ENCODE measurements around the gene TTC28. TPM values are rescaled to one million over a fixed set of nuclear protein-coding genes. Genes with fewer than 3 reads are reported as not detected.
"Not testable (repeated sequence)": the region's sequence is repeated elsewhere in the genome, so short reads cannot be mapped to it uniquely, and the experiment has no call there.

Gene TTC28
- total RNA-seq, 3 donors from 2014 or later: 9.6 to 32.3 (median 13.2) TPM

- Histone ChIP-seq H3K4me3 (no peak overlapping the region), H3K36me3 (ENCODE audit: low read depth) (no peaks in the 10 kb centered on the region), H3K4me1 (ENCODE audit: low read depth) (no peaks in the 10 kb centered on the region), H3K9me3 (no peaks in the 10 kb centered on the region)
- ATAC-seq (no peak), DNase-seq (no peak)
- no peak for TF ChIP-seq CTCF (IDR thresholded peaks at IDR 0.05)
- intact Hi-C loops (cut with DNase I, micrococcal nuclease): no loop called here
Measured at GRCh38 chr22:28477556-28477955, 202.1 kb downstream of the TTC28 start.

DNA sequence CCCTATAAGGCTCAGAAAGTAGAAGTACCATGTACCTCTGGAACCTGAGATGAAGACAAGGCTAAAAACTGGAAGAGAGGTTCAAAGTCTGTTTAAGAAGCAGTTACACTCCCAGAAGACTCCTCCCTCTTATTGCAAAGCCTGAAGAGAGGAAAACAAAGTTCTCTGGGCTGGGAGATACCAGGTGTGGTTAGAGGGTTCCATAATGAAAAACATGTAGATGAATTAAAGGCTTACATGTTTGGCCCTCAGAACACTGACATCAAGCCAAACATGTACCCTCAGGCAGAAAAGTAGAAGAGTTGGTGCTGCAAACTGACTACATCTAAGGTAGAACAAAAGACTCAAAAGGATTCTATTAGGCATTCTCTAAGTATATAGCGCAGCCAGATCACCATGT is 205.3 kb downstream of the TTC28 start:
- intact Hi-C loops (cut with DNase I, micrococcal nuclease): no loop called here
- TF ChIP-seq CTCF (IDR thresholded peaks at IDR 0.05): no peak
- Histone ChIP-seq H3K4me3 (no peak overlapping the region), H3K4me1 (ENCODE audit: low read depth) (no peaks in the 10 kb centered on the region), H3K36me3 (ENCODE audit: low read depth) (no peaks in the 10 kb centered on the region), H3K9me3 (no peaks in the 10 kb centered on the region)
- no peak for DNase-seq
- ATAC-seq: peak; percentile 31

GRCh38 chr22:28473258-28473657 is 206.4 kb downstream of the TTC28 start:
- no peak for DNase-seq
- H3K4me3 ChIP-seq: no peak overlapping the region
- intact Hi-C loops (cut with DNase I, micrococcal nuclease): no loop called here
- no peaks in the 10 kb centered on the region for H3K9me3 ChIP-seq
- no peak for TF ChIP-seq CTCF (IDR thresholded peaks at IDR 0.05)
- ATAC-seq: no peak
- H3K4me1 ChIP-seq (ENCODE audit: low read depth): no peaks in the 10 kb centered on the region
- H3K36me3 ChIP-seq (ENCODE audit: low read depth): no peaks in the 10 kb centered on the region

- DNase-seq; intact Hi-C loops (cut with DNase I, micrococcal nuclease); ATAC-seq: not testable (repeated sequence)
Measured at GRCh38 chr22:28467055-28467454, 212.6 kb downstream of the TTC28 start.

GRCh38 chr22:28466399-28466798 is 213.2 kb downstream of the TTC28 start:
- no peak for ATAC-seq
- no peaks in the 10 kb centered on the region for H3K9me3 ChIP-seq
- intact Hi-C loops (cut with DNase I, micrococcal nuclease): no loop called here
- no peaks in the 10 kb centered on the region for H3K36me3 ChIP-seq (ENCODE audit: low read depth)
- DNase-seq: no peak
- H3K4me3 ChIP-seq: no peak overlapping the region
- H3K4me1 ChIP-seq (ENCODE audit: low read depth): no peaks in the 10 kb centered on the region
- TF ChIP-seq CTCF (IDR thresholded peaks at IDR 0.05): no peak

More at GRCh38 chr22:28467055-28467454, 212.6 kb downstream of the TTC28 start:
- H3K36me3 ChIP-seq (ENCODE audit: low read depth); H3K4me1 ChIP-seq (ENCODE audit: low read depth); H3K9me3 ChIP-seq; H3K4me3 ChIP-seq: not testable (repeated sequence)

DNA sequence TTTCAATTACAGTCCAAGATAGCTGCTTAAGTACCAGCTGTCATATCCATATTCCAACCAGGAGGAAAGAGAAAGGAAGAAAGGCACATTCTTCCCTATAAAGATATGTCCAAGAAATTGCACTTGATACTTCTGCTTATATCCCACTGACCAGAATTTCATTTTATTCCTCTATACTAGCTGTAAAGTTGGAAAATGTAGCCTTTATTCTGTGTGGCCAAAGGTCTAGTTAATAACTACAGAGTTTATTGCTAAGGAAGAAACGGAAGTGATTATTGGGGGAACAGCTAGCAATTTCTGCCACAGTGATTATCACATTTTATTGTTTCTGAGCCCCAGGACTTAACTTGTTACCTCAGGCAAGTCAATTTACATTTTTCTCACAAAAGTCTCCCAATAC is 213.8 kb downstream of the TTC28 start:
- TF ChIP-seq CTCF (IDR thresholded peaks at IDR 0.05): no peak
- H3K4me3 ChIP-seq: no peak overlapping the region
- ATAC-seq (no peak), DNase-seq (no peak)
- no peaks in the 10 kb centered on the region for H3K36me3 ChIP-seq (ENCODE audit: low read depth)
- no peaks in the 10 kb centered on the region for H3K9me3 ChIP-seq
- intact Hi-C loops (cut with DNase I, micrococcal nuclease): no loop called here
- H3K4me1 ChIP-seq (ENCODE audit: low read depth): no peaks in the 10 kb centered on the region

All from mucosa of descending colon (tissue), 3 donors.